ENCODE data around the gene MYL3. TPM values are rescaled to one million over a fixed set of nuclear protein-coding genes. Genes with fewer than 3 reads are reported as not detected.
A peak's percentile ranks its signal among the peaks of the same experiment; 100 is the strongest.

Gene MYL3
- total and polyA plus RNA-seq, 2 experiments from 2014 or later, result 2,390 to 3,027 TPM

DNA sequence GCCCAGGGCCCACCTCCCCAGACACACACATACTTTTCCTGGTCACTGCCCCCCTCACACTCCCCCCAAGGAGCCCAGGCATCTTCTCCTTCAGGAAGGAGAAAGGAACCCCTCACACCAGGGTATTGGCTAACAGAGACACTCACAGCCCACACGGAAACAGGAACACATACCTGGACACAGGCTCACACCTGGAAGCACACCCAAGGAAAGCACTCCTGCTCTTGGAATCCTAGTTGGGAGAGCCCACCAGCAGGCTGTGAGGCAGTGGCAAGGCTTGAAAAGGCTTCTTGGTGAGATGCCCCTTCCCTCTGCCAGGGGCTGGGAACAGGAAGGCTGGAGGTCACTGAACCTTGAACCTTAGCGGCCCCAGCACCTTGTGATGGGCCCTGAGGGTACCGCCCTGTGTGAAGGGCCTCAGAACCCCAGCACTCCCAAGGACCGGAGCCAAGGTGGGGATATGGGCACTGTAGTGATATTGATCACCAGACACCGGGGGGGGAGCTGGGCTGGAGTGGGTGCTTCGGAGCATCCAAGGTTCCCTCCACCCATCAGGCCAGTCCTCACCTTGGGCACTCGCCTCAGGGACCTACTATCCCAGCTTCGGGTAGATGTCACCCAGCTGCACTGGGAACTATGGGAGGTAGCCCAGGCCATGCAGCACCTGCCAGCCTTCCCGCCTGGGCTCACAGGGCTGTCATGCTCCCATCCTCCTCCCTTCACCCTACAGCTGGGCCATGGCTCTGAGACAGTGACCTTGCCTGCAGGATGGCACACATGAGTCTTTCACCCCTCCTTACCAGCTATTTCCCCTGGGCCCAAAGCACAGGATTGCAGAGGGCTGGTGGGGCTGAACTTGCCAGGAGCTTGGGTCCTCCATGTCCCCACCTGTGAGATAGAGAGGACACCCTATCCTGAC is 16.4 kb downstream of the MYL3 start:
- TF ChIP-seq, protein P1, sequence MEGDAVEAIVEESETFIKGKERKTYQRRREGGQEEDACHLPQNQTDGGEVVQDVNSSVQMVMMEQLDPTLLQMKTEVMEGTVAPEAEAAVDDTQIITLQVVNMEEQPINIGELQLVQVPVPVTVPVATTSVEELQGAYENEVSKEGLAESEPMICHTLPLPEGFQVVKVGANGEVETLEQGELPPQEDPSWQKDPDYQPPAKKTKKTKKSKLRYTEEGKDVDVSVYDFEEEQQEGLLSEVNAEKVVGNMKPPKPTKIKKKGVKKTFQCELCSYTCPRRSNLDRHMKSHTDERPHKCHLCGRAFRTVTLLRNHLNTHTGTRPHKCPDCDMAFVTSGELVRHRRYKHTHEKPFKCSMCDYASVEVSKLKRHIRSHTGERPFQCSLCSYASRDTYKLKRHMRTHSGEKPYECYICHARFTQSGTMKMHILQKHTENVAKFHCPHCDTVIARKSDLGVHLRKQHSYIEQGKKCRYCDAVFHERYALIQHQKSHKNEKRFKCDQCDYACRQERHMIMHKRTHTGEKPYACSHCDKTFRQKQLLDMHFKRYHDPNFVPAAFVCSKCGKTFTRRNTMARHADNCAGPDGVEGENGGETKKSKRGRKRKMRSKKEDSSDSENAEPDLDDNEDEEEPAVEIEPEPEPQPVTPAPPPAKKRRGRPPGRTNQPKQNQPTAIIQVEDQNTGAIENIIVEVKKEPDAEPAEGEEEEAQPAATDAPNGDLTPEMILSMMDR (IDR thresholded peaks at IDR 0.05; ENCODE audit: low read depth, low read length), result no peak
- Histone ChIP-seq H3K9me3 (ENCODE audit: low read depth) (no peaks in the 10 kb centered on the region), H3K36me3 (peaks cover 17% of the 10 kb centered on the region), H3K4me3 (no peak overlapping the region), H3K4me1 (ENCODE audit: low read depth) (peaks cover 11% of the 10 kb centered on the region), H3K27me3 (no peaks in the 10 kb centered on the region), H3K27ac (peak overlapping the region; percentile 78)
- DNase-seq (ENCODE audit: low read depth in 1 of 2, low spot score in 1 of 2), result no peak

DNA sequence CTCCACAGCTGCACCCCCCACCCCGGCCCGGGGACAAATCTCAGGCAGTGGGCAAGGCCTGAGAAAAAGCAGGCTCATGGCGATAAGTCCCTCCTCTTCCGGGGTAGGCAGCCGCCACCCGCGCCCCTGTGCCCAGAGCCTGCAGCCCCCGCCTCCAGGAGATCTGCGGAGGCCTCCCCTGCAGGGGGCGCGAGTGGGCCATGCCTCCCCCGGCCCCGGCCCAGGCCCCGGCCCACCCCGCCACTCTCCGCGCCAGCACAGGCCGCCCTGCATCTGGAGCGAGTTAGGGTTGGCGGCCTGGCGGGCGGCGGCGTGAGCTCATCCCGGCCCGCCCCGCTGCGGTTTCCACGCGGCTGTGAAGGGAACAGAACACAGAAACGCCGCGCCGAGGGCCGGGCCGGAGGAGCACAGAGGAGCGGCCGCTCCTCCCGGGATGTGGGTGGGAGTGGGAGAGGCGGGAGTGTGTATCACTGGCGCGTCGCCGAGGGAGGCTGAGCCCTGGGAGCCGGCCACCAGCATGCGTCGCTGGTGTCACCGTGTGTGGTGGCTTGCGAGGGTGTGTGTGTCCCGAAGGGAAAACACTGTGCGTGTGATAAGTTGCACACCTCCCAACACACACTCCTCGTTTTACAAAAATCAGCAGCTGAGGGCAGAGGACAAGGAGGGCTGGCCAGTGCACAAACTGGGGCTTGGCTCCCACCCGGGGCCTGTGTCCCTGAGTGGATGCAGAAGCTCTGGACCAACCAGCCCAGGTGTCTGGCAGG is 17.2 kb downstream of the MYL3 start:
- Histone ChIP-seq H3K36me3 (peaks cover 17% of the 10 kb centered on the region), H3K27me3 (no peaks in the 10 kb centered on the region), H3K4me3 (no peak overlapping the region), H3K4me1 (ENCODE audit: low read depth) (peaks cover 11% of the 10 kb centered on the region), H3K27ac (peak overlapping the region; percentile 78), H3K9me3 (ENCODE audit: low read depth) (no peaks in the 10 kb centered on the region)
- TF ChIP-seq, protein P1 (IDR thresholded peaks at IDR 0.05; ENCODE audit: low read depth, low read length), result peak; percentile 50
- DNase-seq (ENCODE audit: low read depth in 1 of 2, low spot score in 1 of 2), result peak; percentile 66 to 83

DNA sequence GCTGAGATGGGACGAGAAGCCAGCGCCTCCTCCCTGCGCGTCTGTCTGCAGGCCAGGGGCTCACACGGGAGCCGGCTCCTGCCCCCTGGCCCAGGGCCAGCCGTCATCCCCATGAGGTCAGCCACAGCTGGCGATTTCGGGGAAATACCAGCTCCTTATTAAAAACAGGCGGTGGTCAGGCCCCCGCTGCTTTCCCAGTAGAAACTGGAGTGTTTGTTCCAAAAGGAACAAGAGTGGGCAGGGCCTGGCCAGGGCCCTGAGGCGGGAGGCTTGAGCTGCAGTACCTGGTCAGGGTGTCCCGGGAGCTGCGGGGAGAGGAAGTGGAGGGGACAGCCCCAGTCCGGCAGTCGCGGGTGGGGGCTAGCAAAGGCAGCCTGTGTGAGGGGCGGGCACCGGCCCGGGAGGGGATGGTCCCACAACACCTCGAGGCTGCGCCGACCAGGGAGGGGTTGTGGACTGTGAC is 17.8 kb downstream of the MYL3 start:
- no peak overlapping the region for H3K4me3 ChIP-seq
- peak in 1 of 2 donors; percentile 90 for DNase-seq (ENCODE audit: low read depth in 1 of 2, low spot score in 1 of 2)
- H3K27me3 ChIP-seq, result no peaks in the 10 kb centered on the region
- peaks cover 21% of the 10 kb centered on the region for H3K36me3 ChIP-seq
- no peaks in the 10 kb centered on the region for H3K9me3 ChIP-seq (ENCODE audit: low read depth)
- peaks cover 11% of the 10 kb centered on the region for H3K4me1 ChIP-seq (ENCODE audit: low read depth)
- peak overlapping the region; percentile 78 for H3K27ac ChIP-seq
- TF ChIP-seq, protein P1 (IDR thresholded peaks at IDR 0.05; ENCODE audit: low read depth, low read length), result no peak

DNA sequence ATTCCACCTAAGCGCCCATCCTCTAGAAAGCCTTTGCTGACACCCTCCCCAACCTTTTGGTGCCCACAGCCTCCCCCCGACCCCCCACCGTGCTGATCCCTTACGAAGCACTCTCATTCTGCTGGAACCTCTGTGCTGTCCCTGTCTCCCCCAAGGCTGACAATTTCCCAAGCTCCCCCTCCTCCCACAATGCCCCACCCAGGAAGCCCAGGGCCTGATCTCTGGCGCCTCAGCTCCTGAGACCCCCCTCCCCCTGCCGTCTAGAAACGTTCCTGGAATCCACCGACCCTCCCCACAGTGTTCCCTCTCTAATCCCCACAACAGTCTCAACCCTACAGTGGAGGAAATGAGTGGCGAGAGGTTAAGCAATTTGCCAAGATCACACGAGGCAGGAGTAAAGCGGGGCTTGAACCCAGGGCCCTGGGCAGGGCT is 18.3 kb downstream of the MYL3 start:
- Histone ChIP-seq H3K9me3 (ENCODE audit: low read depth) (no peaks in the 10 kb centered on the region), H3K36me3 (peaks cover 22% of the 10 kb centered on the region), H3K27me3 (no peaks in the 10 kb centered on the region), H3K4me1 (ENCODE audit: low read depth) (peaks cover 11% of the 10 kb centered on the region), H3K4me3 (no peak overlapping the region), H3K27ac (peak overlapping the region; percentile 78)
- DNase-seq (ENCODE audit: low read depth in 1 of 2, low spot score in 1 of 2), result no peak
- TF ChIP-seq, protein P1 (IDR thresholded peaks at IDR 0.05; ENCODE audit: low read depth, low read length), result no peak

DNA sequence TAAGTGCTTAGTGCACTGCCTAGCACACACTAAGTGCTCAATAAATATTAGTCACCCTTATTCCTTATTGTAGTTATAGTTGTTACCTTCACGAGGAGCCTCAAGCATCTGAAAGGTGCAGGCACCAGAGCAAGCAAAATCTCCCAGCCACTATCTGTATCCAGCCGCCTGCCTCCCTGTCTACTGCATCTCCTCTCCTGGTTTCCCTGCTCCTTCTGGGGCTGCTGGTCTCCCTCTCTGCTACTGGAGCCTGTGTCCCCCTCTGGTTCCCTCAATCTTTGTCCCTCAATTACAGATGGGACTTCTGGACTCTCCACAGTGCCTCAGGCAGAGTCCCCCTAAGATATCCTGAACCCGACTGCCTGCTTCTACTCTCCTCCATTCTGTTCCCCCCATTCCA is 18.8 kb downstream of the MYL3 start:
- Histone ChIP-seq H3K27me3 (no peaks in the 10 kb centered on the region), H3K27ac (peak overlapping the region; percentile 78), H3K9me3 (ENCODE audit: low read depth) (no peaks in the 10 kb centered on the region), H3K36me3 (peaks cover 22% of the 10 kb centered on the region), H3K4me3 (no peak overlapping the region), H3K4me1 (ENCODE audit: low read depth) (peaks cover 8% of the 10 kb centered on the region)
- TF ChIP-seq, protein P1 (IDR thresholded peaks at IDR 0.05; ENCODE audit: low read depth, low read length), result no peak
- DNase-seq (ENCODE audit: low read depth in 1 of 2, low spot score in 1 of 2), result no peak

All from cardiac muscle cell (in vitro differentiated cells and primary cell).